ENCODE data around the gene CPHXL. TPM values are rescaled to one million over a fixed set of nuclear protein-coding genes. Genes with fewer than 3 reads are reported as not detected.

The CPHXL gene
- total RNA-seq, 1 experiment from 2014 or later, result not detected

DNA sequence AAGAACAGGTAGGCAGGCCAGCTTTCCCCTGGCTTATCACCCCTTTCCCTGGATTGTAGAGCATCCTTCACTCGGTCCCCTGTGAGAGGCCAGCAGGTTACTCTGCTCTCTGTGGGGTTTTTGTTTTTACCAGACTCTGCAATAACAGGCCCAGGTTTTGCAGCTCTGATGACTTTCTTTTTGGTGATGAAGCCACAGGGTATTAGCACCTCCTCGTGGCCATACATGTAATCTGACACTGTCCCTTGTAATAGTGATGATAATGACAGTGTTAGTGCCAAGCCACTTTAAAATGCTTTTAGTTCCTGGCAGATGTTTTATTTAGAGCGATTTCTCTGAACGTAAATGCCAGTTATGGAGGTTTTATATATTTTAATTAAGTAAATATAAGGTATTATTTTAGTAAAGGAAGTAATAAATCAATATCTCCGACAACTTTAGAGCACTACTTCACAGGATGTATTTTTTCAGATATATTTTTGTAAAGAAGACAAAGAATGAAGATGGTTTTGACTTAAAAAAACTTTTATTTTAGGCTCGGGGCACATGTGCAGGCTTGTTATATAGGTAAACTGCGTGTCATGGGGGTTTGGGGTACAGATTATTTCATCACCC lies 38.0 kb upstream of the CPHXL start:
- DNase-seq (ENCODE audit: low read depth, low spot score) (peak; percentile 60), ATAC-seq (peak; percentile 98)
- Histone ChIP-seq H3K9me2 (ENCODE audit: insufficient read depth) (no peaks in the 10 kb centered on the region), H3K27ac (ENCODE audit: low read depth, low read length) (no peak overlapping the region), H3K79me2 (ENCODE audit: insufficient read depth, low read length) (no peaks in the 10 kb centered on the region), H2AFZ (ENCODE audit: low read depth, low read length, poor library complexity, severe bottlenecking) (no peak overlapping the region), H3K4me1 (ENCODE audit: control insufficient read depth in 1 of 2, insufficient read depth in 2 of 2, low read length in 2 of 2) (no peaks in the 10 kb centered on the region), H3K4me3 (replicated peaks in 1 of 2; ENCODE audit: low read depth in 1 of 2, low read length in 2 of 2) (no peak overlapping the region), H3K36me3 (ENCODE audit: control insufficient read depth in 1 of 2, insufficient read depth in 2 of 2, low read length in 2 of 2) (no peaks in the 10 kb centered on the region), H4K20me1 (ENCODE audit: insufficient read depth) (no peaks in the 10 kb centered on the region), H3K9me3 (ENCODE audit: control insufficient read depth in 1 of 2, insufficient read depth in 1 of 2, low read depth in 1 of 2, low read length in 2 of 2) (no peaks in the 10 kb centered on the region), H3K9ac (ENCODE audit: low read length) (no peak overlapping the region), H3K4me2 (ENCODE audit: low read length) (0 out of 2 replicates have a peak overlapping the region, but pooled peaks have one; percentile 12), H3K27me3 (ENCODE audit: insufficient read depth, low read length) (peaks cover 24% of the 10 kb centered on the region)
- TF ChIP-seq ZFX (IDR thresholded peaks at IDR 0.05) (no peak), TCF7L2 (IDR thresholded peaks at IDR 0.05; ENCODE audit: borderline replicate concordance, extremely low read depth, insufficient read depth, insufficient read length) (no peak), RAD21 (IDR thresholded peaks at IDR 0.05; ENCODE audit: low read depth) (peak; percentile 92), EGR1 (IDR thresholded peaks at IDR 0.05; ENCODE audit: low read depth) (no peak), ELF1 (IDR thresholded peaks at IDR 0.05; ENCODE audit: borderline replicate concordance, low read depth) (no peak), POLR2A (IDR thresholded peaks at IDR 0.05; ENCODE audit: borderline replicate concordance, extremely low read depth, insufficient read depth, insufficient read length) (no peak), CBX3 (IDR thresholded peaks at IDR 0.05; ENCODE audit: low read depth) (0 out of 2 replicates have a peak, but pooled peaks have one; percentile 41), SP1 (IDR thresholded peaks at IDR 0.05; ENCODE audit: low read depth) (no peak)
- TF ChIP-seq, protein P1, sequence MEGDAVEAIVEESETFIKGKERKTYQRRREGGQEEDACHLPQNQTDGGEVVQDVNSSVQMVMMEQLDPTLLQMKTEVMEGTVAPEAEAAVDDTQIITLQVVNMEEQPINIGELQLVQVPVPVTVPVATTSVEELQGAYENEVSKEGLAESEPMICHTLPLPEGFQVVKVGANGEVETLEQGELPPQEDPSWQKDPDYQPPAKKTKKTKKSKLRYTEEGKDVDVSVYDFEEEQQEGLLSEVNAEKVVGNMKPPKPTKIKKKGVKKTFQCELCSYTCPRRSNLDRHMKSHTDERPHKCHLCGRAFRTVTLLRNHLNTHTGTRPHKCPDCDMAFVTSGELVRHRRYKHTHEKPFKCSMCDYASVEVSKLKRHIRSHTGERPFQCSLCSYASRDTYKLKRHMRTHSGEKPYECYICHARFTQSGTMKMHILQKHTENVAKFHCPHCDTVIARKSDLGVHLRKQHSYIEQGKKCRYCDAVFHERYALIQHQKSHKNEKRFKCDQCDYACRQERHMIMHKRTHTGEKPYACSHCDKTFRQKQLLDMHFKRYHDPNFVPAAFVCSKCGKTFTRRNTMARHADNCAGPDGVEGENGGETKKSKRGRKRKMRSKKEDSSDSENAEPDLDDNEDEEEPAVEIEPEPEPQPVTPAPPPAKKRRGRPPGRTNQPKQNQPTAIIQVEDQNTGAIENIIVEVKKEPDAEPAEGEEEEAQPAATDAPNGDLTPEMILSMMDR (IDR thresholded peaks at IDR 0.05 in 2 of 3, conservative IDR thresholded peaks at IDR 0.05 in 1 of 3; ENCODE audit: borderline replicate concordance in 1 of 3, insufficient read depth in 1 of 3, low read depth in 2 of 3, low read length in 2 of 3), result peak; percentile 82 to 84 (median 84); a peak in 5 of 6 replicates
- TF ChIP-seq, protein P2, sequence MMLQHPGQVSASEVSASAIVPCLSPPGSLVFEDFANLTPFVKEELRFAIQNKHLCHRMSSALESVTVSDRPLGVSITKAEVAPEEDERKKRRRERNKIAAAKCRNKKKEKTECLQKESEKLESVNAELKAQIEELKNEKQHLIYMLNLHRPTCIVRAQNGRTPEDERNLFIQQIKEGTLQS (IDR thresholded peaks at IDR 0.05), result no peak
- no TSS peak for BruUV-seq (replicated peaks)
- ChIA-PET POLR2A (interaction anchor here (0.8 kb wide), 1 partner anchor 255 kb away, joined by 3 read pairs; no protein-coding TSS in a partner anchor), RAD21 (ENCODE audit: low non-redundant PET in 1 of 2, low total read pairs in 2 of 2, uncharacterized antibody in 2 of 2, unreplicated experiment in 2 of 2) (interaction anchor here (0.8 to 1.3 kb wide), 4 partner anchors 117 to 565 kb away, joined by 3 to 8 read pairs (median 4); partner anchors contain the start of genes KARS1 (in 2 of the 2) and TERF2IP (in 2 of the 2)), CTCF (interaction anchor here (0.6 to 1.4 kb wide), 9 partner anchors 10 to 565 kb away, joined by 3 to 12 read pairs (median 4); partner anchors contain the start of genes ADAT1, KARS1 and TERF2IP)
- intact Hi-C loops (cut with micrococcal nuclease), result loop anchor here (1.0 to 5.0 kb wide), 5 partner anchors 117 to 565 kb away; partner anchors contain the start of genes KARS1 and TERF2IP

Data from HCT116 (cell line).